ENCODE results near the gene CHAF1B.

DNA sequence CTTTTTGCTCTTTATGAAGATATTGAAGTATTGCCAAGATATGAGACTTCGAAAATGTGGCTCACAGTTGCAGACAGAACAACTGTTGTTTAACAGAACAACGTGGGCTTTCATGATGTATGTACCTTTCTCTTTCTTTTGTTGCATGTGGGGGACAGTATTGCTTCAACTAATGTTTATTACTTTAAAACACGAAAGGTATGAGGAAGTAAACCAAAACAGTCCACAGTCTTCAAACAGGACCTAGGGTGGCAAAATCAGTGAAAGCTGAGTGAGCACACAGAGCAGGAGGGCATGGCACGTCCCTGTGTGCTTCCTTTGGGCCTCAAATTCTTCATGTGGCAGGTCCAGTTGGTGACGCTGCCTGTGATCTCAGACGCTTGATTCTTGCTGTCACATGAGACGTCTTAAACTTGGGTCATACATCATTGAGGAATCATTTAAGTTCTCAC is 7.8 kb upstream of the CHAF1B start:
- TF ChIP-seq, protein P1, sequence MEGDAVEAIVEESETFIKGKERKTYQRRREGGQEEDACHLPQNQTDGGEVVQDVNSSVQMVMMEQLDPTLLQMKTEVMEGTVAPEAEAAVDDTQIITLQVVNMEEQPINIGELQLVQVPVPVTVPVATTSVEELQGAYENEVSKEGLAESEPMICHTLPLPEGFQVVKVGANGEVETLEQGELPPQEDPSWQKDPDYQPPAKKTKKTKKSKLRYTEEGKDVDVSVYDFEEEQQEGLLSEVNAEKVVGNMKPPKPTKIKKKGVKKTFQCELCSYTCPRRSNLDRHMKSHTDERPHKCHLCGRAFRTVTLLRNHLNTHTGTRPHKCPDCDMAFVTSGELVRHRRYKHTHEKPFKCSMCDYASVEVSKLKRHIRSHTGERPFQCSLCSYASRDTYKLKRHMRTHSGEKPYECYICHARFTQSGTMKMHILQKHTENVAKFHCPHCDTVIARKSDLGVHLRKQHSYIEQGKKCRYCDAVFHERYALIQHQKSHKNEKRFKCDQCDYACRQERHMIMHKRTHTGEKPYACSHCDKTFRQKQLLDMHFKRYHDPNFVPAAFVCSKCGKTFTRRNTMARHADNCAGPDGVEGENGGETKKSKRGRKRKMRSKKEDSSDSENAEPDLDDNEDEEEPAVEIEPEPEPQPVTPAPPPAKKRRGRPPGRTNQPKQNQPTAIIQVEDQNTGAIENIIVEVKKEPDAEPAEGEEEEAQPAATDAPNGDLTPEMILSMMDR (IDR thresholded peaks at IDR 0.05) = no peak
- TF ChIP-seq POLR2A (IDR thresholded peaks at IDR 0.05; ENCODE audit: low read depth) (no peak), POLR2AphosphoS5 (IDR thresholded peaks at IDR 0.05) (no peak)

Measured in esophagus muscularis mucosa (tissue), 3 donors.